ENCODE measurements around the gene MCM3AP.

MCM3AP gene

DNA sequence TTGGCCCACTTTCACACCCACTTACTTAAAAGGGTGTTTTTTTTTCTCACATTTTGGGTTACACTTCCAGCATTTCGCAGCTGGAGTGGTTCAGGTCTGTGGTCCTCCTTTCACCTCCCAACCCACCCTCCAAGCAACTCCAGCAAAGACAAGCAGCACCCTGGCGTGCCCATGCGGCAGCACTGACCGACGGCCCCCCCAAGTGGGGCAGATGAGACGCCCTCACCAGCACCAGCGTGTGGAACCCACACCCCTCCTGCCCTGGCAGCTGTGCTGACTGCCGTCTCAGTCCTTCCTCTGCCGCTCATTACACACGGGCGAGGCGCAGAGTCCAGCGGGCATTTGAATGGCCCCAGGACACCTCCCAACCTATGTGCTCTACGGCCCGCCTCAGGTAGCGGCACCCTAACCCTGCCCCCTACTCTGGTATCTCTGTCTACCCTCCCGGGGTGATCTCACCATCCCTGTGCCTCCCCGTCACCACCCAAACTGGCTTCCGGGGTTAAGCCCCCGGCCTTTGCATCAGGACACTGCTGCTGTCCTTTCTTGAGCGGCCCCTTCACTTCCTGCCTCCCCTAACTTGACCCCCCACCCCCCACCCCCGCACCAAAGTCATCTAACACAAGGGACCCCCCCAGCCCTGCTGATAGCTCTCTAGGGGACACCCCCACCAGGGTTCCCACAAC lies 67.8 kb downstream of the MCM3AP start:
- H3K4me1 ChIP-seq (ENCODE audit: control insufficient read depth in 2 of 2, insufficient read depth in 1 of 2, low read depth in 1 of 2, low read length in 2 of 2): no peaks in the 10 kb centered on the region
- no peak overlapping the region for H4K91ac ChIP-seq (ENCODE audit: low read depth, low read length, poor library complexity)
- peaks cover 0 to 2% of the 10 kb centered on the region in 2 donors for H3K9me3 ChIP-seq (replicated peaks in 1 of 2; ENCODE audit: control insufficient read depth in 2 of 2, insufficient read depth in 1 of 2, low read depth in 1 of 2, low read length in 2 of 2)
- H3K23ac ChIP-seq (ENCODE audit: low read depth, low read length, poor library complexity): peak overlapping the region; percentile 67
- H3K27me3 ChIP-seq (ENCODE audit: control insufficient read depth in 3 of 3, insufficient read depth in 3 of 3, low read depth in 1 of 3, low read length in 3 of 3): no peaks in the 10 kb centered on the region
- H3K27ac ChIP-seq (replicated peaks; ENCODE audit: low read length): no peak overlapping the region
- no peak overlapping the region for H2BK15ac ChIP-seq (ENCODE audit: low read length)
- peaks cover 61 to 95% of the 10 kb centered on the region in 2 donors for H3K36me3 ChIP-seq (replicated peaks in 1 of 2; ENCODE audit: control insufficient read depth in 2 of 2, insufficient read depth in 2 of 2, low read length in 2 of 2)
- H4K8ac ChIP-seq (ENCODE audit: low read depth, low read length): no peak overlapping the region
- peak overlapping the region in 1 of 2 donors; percentile 34 for H3K4me3 ChIP-seq (ENCODE audit: low read length in 2 of 2)
- no peak overlapping the region for H2AFZ ChIP-seq (ENCODE audit: low read length)
- no peak overlapping the region for H2BK5ac ChIP-seq (ENCODE audit: low read length)
- no CpG with 5 or more reads among the region's 22 CpGs for WGBS, 2 donors (ENCODE audit: extremely low coverage in 2 of 2, insufficient read length in 2 of 2, insufficient replicate concordance in 1 of 2)
- peaks cover 26% of the 10 kb centered on the region for H3K79me1 ChIP-seq (ENCODE audit: low read depth, low read length)
- no peak overlapping the region for H2AK5ac ChIP-seq (ENCODE audit: low read depth, low read length)
- no peak overlapping the region for H2BK120ac ChIP-seq (ENCODE audit: low read depth, low read length)
- H3K4me2 ChIP-seq (ENCODE audit: insufficient read depth, low read length, poor library complexity, severe bottlenecking): no peak overlapping the region
- no peak overlapping the region for H2BK12ac ChIP-seq (ENCODE audit: low read length)
- H3K14ac ChIP-seq (ENCODE audit: low read length): no peak overlapping the region
- peak overlapping the region; percentile 44 for H3K9ac ChIP-seq (ENCODE audit: low read depth, low read length, poor library complexity)
- H3K4ac ChIP-seq (ENCODE audit: low read length): no peak overlapping the region
- DNase-seq (ENCODE audit: low spot score): no peak
- peak overlapping the region; percentile 31 for H3K18ac ChIP-seq (ENCODE audit: low read length)

DNA sequence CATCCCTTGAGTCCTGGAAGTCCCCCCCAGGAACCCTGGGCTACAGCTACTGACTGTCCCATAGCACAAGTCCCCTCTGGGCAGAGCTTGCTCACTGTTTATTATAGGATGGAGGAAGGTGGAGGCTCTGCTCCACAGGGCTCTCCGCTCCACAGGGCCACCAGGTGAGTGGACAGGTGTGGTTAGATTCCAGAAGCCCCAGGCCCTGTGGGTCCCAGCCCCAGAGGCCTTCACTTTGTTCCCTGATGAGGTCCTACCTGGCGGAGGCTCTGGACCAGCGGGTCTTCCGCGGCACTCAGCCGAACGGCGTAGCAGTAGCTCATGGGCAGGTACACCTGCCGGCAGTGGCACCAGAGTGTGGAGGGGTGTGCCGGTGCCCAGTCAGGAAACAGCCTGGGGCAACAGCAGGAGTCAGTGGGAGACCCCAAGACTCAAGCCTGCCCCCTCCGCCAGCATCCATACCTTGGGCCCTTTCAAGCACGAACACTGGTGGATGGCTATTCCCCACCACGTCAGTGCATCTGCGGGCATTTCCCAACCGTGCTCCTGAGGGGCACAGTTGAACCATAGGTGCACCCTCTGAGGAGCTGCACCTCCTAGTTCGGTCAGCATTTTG lies 69.2 kb downstream of the MCM3AP start:
- no peak overlapping the region for H3K4me3 ChIP-seq (ENCODE audit: low read length in 2 of 2)
- H2BK15ac ChIP-seq (ENCODE audit: low read length): no peak overlapping the region

GRCh38 chr21:46215436-46216131 lies 69.8 kb downstream of the MCM3AP start:
- no CpG with 5 or more reads among the region's 20 CpGs for WGBS, 2 donors (ENCODE audit: extremely low coverage in 2 of 2, insufficient read length in 2 of 2, insufficient replicate concordance in 1 of 2)
- Histone ChIP-seq H2BK12ac (ENCODE audit: low read length) (no peak overlapping the region), H3K27ac (replicated peaks; ENCODE audit: low read length) (no peak overlapping the region), H3K36me3 (replicated peaks in 1 of 2; ENCODE audit: control insufficient read depth in 2 of 2, insufficient read depth in 2 of 2, low read length in 2 of 2) (peaks cover 61 to 94% of the 10 kb centered on the region in 2 donors), H3K4me3 (ENCODE audit: low read length in 2 of 2) (no peak overlapping the region), H3K4me1 (ENCODE audit: control insufficient read depth in 2 of 2, insufficient read depth in 1 of 2, low read depth in 1 of 2, low read length in 2 of 2) (peaks cover 0 to 2% of the 10 kb centered on the region in 2 donors), H3K79me1 (ENCODE audit: low read depth, low read length) (peaks cover 32% of the 10 kb centered on the region), H3K4me2 (ENCODE audit: insufficient read depth, low read length, poor library complexity, severe bottlenecking) (no peak overlapping the region), H3K4ac (ENCODE audit: low read length) (no peak overlapping the region), H3K9ac (ENCODE audit: low read depth, low read length, poor library complexity) (no peak overlapping the region), H2BK5ac (ENCODE audit: low read length) (peak overlapping the region; percentile 24), H3K23ac (ENCODE audit: low read depth, low read length, poor library complexity) (peak overlapping the region; percentile 80), H3K18ac (ENCODE audit: low read length) (no peak overlapping the region), H2BK120ac (ENCODE audit: low read depth, low read length) (no peak overlapping the region), H4K91ac (ENCODE audit: low read depth, low read length, poor library complexity) (no peak overlapping the region), H3K9me3 (replicated peaks in 1 of 2; ENCODE audit: control insufficient read depth in 2 of 2, insufficient read depth in 1 of 2, low read depth in 1 of 2, low read length in 2 of 2) (peaks cover 0 to 2% of the 10 kb centered on the region in 2 donors), H3K14ac (ENCODE audit: low read length) (no peak overlapping the region), H2BK15ac (ENCODE audit: low read length) (no peak overlapping the region), H4K8ac (ENCODE audit: low read depth, low read length) (no peak overlapping the region), H2AFZ (ENCODE audit: low read length) (no peak overlapping the region), H2AK5ac (ENCODE audit: low read depth, low read length) (no peak overlapping the region), H3K27me3 (ENCODE audit: control insufficient read depth in 3 of 3, insufficient read depth in 3 of 3, low read depth in 1 of 3, low read length in 3 of 3) (no peaks in the 10 kb centered on the region)
- DNase-seq (ENCODE audit: low spot score): no peak

More for the DNA sequence above, 69.2 kb downstream of the MCM3AP start:
- H4K91ac ChIP-seq (ENCODE audit: low read depth, low read length, poor library complexity): no peak overlapping the region
- no peak overlapping the region for H3K4ac ChIP-seq (ENCODE audit: low read length)
- peak overlapping the region; percentile 71 for H3K14ac ChIP-seq (ENCODE audit: low read length)
- H2BK120ac ChIP-seq (ENCODE audit: low read depth, low read length): peak overlapping the region; percentile 0
- peaks cover 30% of the 10 kb centered on the region for H3K79me1 ChIP-seq (ENCODE audit: low read depth, low read length)
- H2BK5ac ChIP-seq (ENCODE audit: low read length): no peak overlapping the region
- no peak overlapping the region for H4K8ac ChIP-seq (ENCODE audit: low read depth, low read length)
- peaks cover 58 to 95% of the 10 kb centered on the region in 2 donors for H3K36me3 ChIP-seq (replicated peaks in 1 of 2; ENCODE audit: control insufficient read depth in 2 of 2, insufficient read depth in 2 of 2, low read length in 2 of 2)
- H3K9ac ChIP-seq (ENCODE audit: low read depth, low read length, poor library complexity): peak overlapping the region; percentile 44
- peaks cover 0 to 2% of the 10 kb centered on the region in 2 donors for H3K9me3 ChIP-seq (replicated peaks in 1 of 2; ENCODE audit: control insufficient read depth in 2 of 2, insufficient read depth in 1 of 2, low read depth in 1 of 2, low read length in 2 of 2)
- H2AFZ ChIP-seq (ENCODE audit: low read length): no peak overlapping the region
- peaks cover 0 to 2% of the 10 kb centered on the region in 2 donors for H3K4me1 ChIP-seq (ENCODE audit: control insufficient read depth in 2 of 2, insufficient read depth in 1 of 2, low read depth in 1 of 2, low read length in 2 of 2)
- DNase-seq (ENCODE audit: low spot score): no peak
- H3K4me2 ChIP-seq (ENCODE audit: insufficient read depth, low read length, poor library complexity, severe bottlenecking): no peak overlapping the region
- H2AK5ac ChIP-seq (ENCODE audit: low read depth, low read length): no peak overlapping the region
- H3K23ac ChIP-seq (ENCODE audit: low read depth, low read length, poor library complexity): no peak overlapping the region
- no peak overlapping the region for H3K18ac ChIP-seq (ENCODE audit: low read length)
- H3K27ac ChIP-seq (replicated peaks; ENCODE audit: low read length): no peak overlapping the region
- no peaks in the 10 kb centered on the region for H3K27me3 ChIP-seq (ENCODE audit: control insufficient read depth in 3 of 3, insufficient read depth in 3 of 3, low read depth in 1 of 3, low read length in 3 of 3)
- no peak overlapping the region for H2BK12ac ChIP-seq (ENCODE audit: low read length)
- no CpG with 5 or more reads among the region's 16 CpGs for WGBS, 2 donors (ENCODE audit: extremely low coverage in 2 of 2, insufficient read length in 2 of 2, insufficient replicate concordance in 1 of 2)
